ENCODE results near the gene C19orf81.

C19orf81 gene

DNA sequence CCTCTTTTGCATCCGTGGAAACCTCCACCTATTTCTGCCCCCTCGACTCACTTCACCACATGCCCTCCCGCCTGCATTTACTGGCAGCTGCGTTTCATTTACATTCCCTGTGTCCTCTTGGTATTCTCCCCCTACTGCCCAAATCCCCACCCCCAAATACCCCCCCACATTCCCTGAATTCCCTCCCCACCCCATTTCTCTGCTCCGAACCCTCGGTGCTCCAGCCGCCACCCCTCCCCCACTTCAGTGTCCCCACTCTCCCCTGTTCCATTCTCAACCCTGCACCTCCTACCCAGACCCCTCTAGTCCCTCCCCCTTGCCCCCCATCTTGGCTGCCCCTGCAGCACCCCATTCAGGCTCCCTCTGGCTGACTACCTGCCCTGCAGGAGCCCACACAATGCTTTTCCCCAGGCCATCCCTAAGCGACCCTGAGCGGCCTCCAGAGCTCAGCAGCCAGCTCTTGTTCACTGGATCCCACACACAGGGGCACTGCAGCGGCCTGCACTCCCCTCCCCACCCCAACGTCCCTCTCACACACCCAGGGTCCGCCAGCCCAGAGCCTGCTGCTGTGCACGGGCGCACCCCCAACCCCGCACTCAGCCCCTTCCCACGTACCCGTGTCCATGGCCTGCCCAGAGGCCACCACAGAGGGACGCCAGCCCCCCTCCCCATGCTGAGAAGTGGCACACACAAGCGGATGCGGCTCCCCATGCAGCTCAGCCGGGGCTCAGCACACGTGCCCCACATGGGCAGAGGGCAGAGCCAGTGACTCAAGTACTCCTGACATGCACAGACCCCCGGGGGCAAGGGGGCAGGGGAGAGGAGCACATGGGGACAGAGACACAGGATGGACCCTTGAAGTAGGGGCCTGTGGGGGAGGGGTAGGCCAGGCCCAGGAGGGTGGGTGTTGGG, 44.1 kb downstream of the C19orf81 start:
- no peak overlapping the region for H3K4me3 ChIP-seq (IDR thresholded peaks at IDR 0.05; ENCODE audit: insufficient read depth, low read depth, low read length)
- no peak overlapping the region for H2AFZ ChIP-seq (ENCODE audit: low read depth)
- H3K36me3 ChIP-seq (ENCODE audit: insufficient read depth), result no peaks in the 10 kb centered on the region
- no peak overlapping the region for H3K9ac ChIP-seq
- no peaks in the 10 kb centered on the region for H3K4me1 ChIP-seq (ENCODE audit: low read depth, poor library complexity, severe bottlenecking)
- no peaks in the 10 kb centered on the region; the same call in 1 of the 2 replicates for H3K27me3 ChIP-seq (ENCODE audit: insufficient read depth, low read depth)
- no peak overlapping the region for H3K4me2 ChIP-seq
- H3K79me2 ChIP-seq (ENCODE audit: insufficient read depth, low read depth), result no peaks in the 10 kb centered on the region
- TF ChIP-seq, protein P1, sequence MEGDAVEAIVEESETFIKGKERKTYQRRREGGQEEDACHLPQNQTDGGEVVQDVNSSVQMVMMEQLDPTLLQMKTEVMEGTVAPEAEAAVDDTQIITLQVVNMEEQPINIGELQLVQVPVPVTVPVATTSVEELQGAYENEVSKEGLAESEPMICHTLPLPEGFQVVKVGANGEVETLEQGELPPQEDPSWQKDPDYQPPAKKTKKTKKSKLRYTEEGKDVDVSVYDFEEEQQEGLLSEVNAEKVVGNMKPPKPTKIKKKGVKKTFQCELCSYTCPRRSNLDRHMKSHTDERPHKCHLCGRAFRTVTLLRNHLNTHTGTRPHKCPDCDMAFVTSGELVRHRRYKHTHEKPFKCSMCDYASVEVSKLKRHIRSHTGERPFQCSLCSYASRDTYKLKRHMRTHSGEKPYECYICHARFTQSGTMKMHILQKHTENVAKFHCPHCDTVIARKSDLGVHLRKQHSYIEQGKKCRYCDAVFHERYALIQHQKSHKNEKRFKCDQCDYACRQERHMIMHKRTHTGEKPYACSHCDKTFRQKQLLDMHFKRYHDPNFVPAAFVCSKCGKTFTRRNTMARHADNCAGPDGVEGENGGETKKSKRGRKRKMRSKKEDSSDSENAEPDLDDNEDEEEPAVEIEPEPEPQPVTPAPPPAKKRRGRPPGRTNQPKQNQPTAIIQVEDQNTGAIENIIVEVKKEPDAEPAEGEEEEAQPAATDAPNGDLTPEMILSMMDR (conservative IDR thresholded peaks at IDR 0.05; ENCODE audit: low read depth, low read length), result no peak
- no peaks in the 10 kb centered on the region for H4K20me1 ChIP-seq (ENCODE audit: insufficient read depth)
- no peak overlapping the region for H3K27ac ChIP-seq

DNA sequence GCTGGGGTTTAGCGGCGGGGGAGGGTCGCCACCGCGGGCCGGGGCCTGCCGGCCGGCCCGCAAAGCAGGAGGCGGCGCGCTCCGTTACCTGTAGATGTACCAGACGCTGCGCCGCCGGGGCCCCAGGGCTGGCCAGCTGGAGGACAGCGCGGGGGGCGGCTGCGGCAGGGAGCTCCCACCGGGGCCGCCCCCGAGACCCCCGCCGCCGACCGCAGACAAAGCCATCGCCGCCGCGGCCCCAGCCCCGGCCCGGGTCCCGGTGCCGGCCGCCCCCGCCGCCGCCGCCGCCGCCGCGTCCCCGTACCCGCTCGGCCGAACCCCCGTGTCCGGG, 45.5 kb downstream of the C19orf81 start:
- Histone ChIP-seq H3K4me1 (ENCODE audit: low read depth, poor library complexity, severe bottlenecking) (no peaks in the 10 kb centered on the region), H3K79me2 (ENCODE audit: insufficient read depth, low read depth) (no peaks in the 10 kb centered on the region), H3K9ac (no peak overlapping the region), H3K4me3 (IDR thresholded peaks at IDR 0.05; ENCODE audit: insufficient read depth, low read depth, low read length) (no peak overlapping the region), H3K27ac (no peak overlapping the region), H3K4me2 (no peak overlapping the region), H2AFZ (ENCODE audit: low read depth) (no peak overlapping the region), H3K36me3 (ENCODE audit: insufficient read depth) (no peaks in the 10 kb centered on the region), H4K20me1 (ENCODE audit: insufficient read depth) (no peaks in the 10 kb centered on the region), H3K27me3 (ENCODE audit: insufficient read depth, low read depth) (no peaks in the 10 kb centered on the region; the same call in 1 of the 2 replicates)
- TF ChIP-seq, protein P1 (conservative IDR thresholded peaks at IDR 0.05; ENCODE audit: low read depth, low read length), result no peak

DNA sequence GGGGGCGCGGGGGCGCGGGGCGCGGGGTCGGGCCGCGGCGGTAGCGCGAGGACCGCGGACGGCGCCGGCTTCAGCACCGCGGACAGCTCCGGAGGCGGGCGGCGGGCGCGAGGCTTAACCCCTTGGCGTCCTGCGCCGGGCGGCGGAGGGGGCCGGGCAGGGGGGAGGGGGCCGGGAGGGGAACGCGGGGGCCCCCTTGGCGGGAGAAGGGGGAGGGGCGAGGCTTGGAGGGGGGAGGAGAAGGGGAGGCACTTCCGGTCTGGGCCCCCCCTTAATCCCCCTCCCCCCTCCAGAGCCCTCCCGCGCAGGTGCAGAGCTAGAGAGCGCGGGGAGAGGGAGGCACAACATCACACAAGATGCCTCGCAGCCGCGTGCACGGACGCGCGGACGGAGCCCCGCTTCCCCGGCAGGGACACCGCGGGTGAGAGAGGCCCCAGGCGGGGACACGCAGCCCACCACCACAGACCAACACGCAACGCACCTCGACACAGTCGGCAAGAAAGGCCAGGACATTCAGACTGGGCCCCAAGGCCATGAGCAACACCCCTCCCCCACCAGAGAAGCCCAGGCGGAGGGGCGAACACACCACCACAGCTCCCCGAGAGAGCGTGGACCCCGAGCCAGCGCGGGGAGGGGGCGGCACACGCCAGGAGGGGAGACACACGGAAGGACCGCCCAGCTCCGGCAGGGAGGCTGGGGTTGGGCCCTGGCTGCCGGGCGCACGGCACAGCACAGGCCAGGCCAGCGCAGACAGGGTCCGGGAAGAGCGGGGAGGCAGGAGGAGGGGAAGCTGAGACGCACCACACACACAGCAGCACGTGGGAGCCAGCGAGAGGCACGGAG, 46.2 kb downstream of the C19orf81 start:
- TF ChIP-seq, protein P1 (conservative IDR thresholded peaks at IDR 0.05; ENCODE audit: low read depth, low read length), result no peak
- no peak overlapping the region for H3K4me3 ChIP-seq (IDR thresholded peaks at IDR 0.05; ENCODE audit: insufficient read depth, low read depth, low read length)
- no peaks in the 10 kb centered on the region for H3K36me3 ChIP-seq (ENCODE audit: insufficient read depth)
- no peak overlapping the region for H3K4me2 ChIP-seq
- no peaks in the 10 kb centered on the region for H3K79me2 ChIP-seq (ENCODE audit: insufficient read depth, low read depth)
- H3K27me3 ChIP-seq (ENCODE audit: insufficient read depth, low read depth), result no peaks in the 10 kb centered on the region; the same call in 1 of the 2 replicates
- H2AFZ ChIP-seq (ENCODE audit: low read depth), result no peak overlapping the region
- no peak overlapping the region for H3K27ac ChIP-seq
- H4K20me1 ChIP-seq (ENCODE audit: insufficient read depth), result no peaks in the 10 kb centered on the region
- H3K4me1 ChIP-seq (ENCODE audit: low read depth, poor library complexity, severe bottlenecking), result no peaks in the 10 kb centered on the region
- no peak overlapping the region for H3K9ac ChIP-seq

DNA sequence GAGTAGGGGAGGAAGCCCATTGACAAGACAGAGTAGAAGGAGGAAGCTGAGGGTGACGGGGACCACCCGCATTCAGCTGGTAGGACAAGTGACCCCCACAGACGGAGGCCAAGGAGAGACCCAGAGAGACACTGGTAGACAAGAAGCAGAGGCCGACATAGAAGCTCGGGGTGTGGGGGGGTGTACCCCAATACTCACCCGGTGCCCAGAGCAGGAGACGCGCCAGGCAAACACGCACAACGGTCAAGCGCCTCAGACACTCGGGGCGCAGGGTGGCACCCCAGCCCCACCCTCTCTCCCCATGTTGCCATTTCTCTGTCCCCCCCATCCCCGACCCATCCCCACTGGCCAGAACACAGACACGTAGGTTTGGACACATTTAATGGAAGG, 46.8 kb downstream of the C19orf81 start:
- Histone ChIP-seq H3K27ac (no peak overlapping the region), H3K4me1 (ENCODE audit: low read depth, poor library complexity, severe bottlenecking) (no peaks in the 10 kb centered on the region), H3K79me2 (ENCODE audit: insufficient read depth, low read depth) (no peaks in the 10 kb centered on the region), H3K4me2 (no peak overlapping the region), H3K27me3 (ENCODE audit: insufficient read depth, low read depth) (no peaks in the 10 kb centered on the region; the same call in 1 of the 2 replicates), H3K36me3 (ENCODE audit: insufficient read depth) (no peaks in the 10 kb centered on the region), H3K9ac (no peak overlapping the region), H2AFZ (ENCODE audit: low read depth) (no peak overlapping the region), H3K4me3 (IDR thresholded peaks at IDR 0.05; ENCODE audit: insufficient read depth, low read depth, low read length) (no peak overlapping the region), H4K20me1 (ENCODE audit: insufficient read depth) (no peaks in the 10 kb centered on the region)
- TF ChIP-seq, protein P1 (conservative IDR thresholded peaks at IDR 0.05; ENCODE audit: low read depth, low read length), result no peak
